Mesendoderm (in vitro differentiated cells): ENCODE measurements around the gene PRSS3.

Experiments
- DNase-seq: peaks from one replicate; pipeline ENCODE4 v3.0.0; 2013
- H2AK5ac ChIP-seq: 2 replicates; pipeline ENCODE4 v1.6.1; 2013; ENCODE audit warnings: low read length, inconsistent platforms
- H2BK120ac ChIP-seq: 2 replicates; pipeline ENCODE4 v1.6.1; 2013; ENCODE audit warnings: low read depth, mild to moderate bottlenecking, low read length, moderate library complexity, mixed read lengths
- H2BK15ac ChIP-seq: replicated peaks from 2 replicates; pipeline ENCODE4 v1.6.1; 2013; ENCODE audit warnings: low read depth, mild to moderate bottlenecking, moderate library complexity
- H2BK5ac ChIP-seq: 2 replicates; pipeline ENCODE4 v1.6.1; 2013; ENCODE audit warnings: low read length, inconsistent platforms
- H3K18ac ChIP-seq: 2 replicates; pipeline ENCODE4 v1.6.1; 2013; ENCODE audit warnings: mild to moderate bottlenecking, low read length, mixed read lengths
- H3K23ac ChIP-seq: one replicate; pipeline ENCODE4 v1.6.1; 2013; ENCODE audit warnings: low read length
- H3K27ac ChIP-seq: 2 replicates; pipeline ENCODE4 v1.5.1; 2013; ENCODE audit warnings: low read depth, mild to moderate bottlenecking, inconsistent platforms, low read length, moderate library complexity
- H3K27me3 ChIP-seq: 2 replicates; pipeline ENCODE4 v1.6.1; 2013; ENCODE audit warnings: low read length, control low read depth, mild to moderate bottlenecking, inconsistent platforms; ENCODE audit not compliant: insufficient read depth, poor library complexity
- H3K36me3 ChIP-seq: 2 replicates; pipeline ENCODE4 v1.6.1; 2013; ENCODE audit warnings: low read length, inconsistent platforms; ENCODE audit not compliant: control insufficient read depth, insufficient read depth
- H3K4ac ChIP-seq: one replicate; pipeline ENCODE4 v1.6.1; 2013; ENCODE audit warnings: low read depth, mild to moderate bottlenecking, low read length, moderate library complexity
- H3K4me1 ChIP-seq: 2 replicates; pipeline ENCODE4 v1.6.1; 2013; ENCODE audit warnings: low read depth, low read length, inconsistent platforms; ENCODE audit not compliant: control insufficient read depth
- H3K4me2 ChIP-seq: 2 replicates; pipeline ENCODE4 v1.6.1; 2013; ENCODE audit warnings: low read length
- H3K4me3 ChIP-seq: 2 replicates; pipeline ENCODE4 v1.5.1; 2013; ENCODE audit warnings: mild to moderate bottlenecking, low read length
- H3K56ac ChIP-seq: one replicate; pipeline ENCODE4 v1.6.1; 2013; ENCODE audit warnings: low read length
- H3K79me1 ChIP-seq: 2 replicates; pipeline ENCODE4 v1.6.1; 2013; ENCODE audit warnings: low read length, inconsistent platforms
- H3K79me2 ChIP-seq: 2 replicates; pipeline ENCODE4 v1.6.1; 2013; ENCODE audit warnings: mild to moderate bottlenecking, low read length; ENCODE audit not compliant: control insufficient read depth, insufficient read depth
- H3K9ac ChIP-seq: 2 replicates; pipeline ENCODE4 v1.6.1; 2013; ENCODE audit warnings: low read length, inconsistent platforms
- H4K5ac ChIP-seq: one replicate; pipeline ENCODE4 v1.6.1; 2013; ENCODE audit warnings: low read length
- H4K8ac ChIP-seq: one replicate; pipeline ENCODE4 v1.6.1; 2013; ENCODE audit warnings: low read depth, mild to moderate bottlenecking, control low read depth, low read length, moderate library complexity
- WGBS: extraction: QIAGEN DNeasy Blood & Tissue Kit; methylation state at CpG from one replicate; pipeline ENCODE4 v1.1.7; 2013; ENCODE audit warnings: low lambda C conversion rate, missing lambda C conversion rate; ENCODE audit not compliant: insufficient coverage; ENCODE audit errors: extremely low coverage; 5-methylcytosine and 5-hydroxymethylcytosine counted together

The PRSS3 gene

GRCh38 chr9:33816327-33817252 is 21.2 kb downstream of the PRSS3 start, which contains the start of gene UBE2R2:
Gene UBE2R2, plus strand, starts transcription at chr9:33817160. Its CDS starts 598 bp downstream, at chr9:33817758.
- peak within 1 kb of the TSS; percentile 100 for H3K18ac ChIP-seq
- no CpG with 5 or more reads among the region's 66 CpGs for WGBS
- peaks cover 1% of the 10 kb centered on the region for H3K79me1 ChIP-seq

DNA sequence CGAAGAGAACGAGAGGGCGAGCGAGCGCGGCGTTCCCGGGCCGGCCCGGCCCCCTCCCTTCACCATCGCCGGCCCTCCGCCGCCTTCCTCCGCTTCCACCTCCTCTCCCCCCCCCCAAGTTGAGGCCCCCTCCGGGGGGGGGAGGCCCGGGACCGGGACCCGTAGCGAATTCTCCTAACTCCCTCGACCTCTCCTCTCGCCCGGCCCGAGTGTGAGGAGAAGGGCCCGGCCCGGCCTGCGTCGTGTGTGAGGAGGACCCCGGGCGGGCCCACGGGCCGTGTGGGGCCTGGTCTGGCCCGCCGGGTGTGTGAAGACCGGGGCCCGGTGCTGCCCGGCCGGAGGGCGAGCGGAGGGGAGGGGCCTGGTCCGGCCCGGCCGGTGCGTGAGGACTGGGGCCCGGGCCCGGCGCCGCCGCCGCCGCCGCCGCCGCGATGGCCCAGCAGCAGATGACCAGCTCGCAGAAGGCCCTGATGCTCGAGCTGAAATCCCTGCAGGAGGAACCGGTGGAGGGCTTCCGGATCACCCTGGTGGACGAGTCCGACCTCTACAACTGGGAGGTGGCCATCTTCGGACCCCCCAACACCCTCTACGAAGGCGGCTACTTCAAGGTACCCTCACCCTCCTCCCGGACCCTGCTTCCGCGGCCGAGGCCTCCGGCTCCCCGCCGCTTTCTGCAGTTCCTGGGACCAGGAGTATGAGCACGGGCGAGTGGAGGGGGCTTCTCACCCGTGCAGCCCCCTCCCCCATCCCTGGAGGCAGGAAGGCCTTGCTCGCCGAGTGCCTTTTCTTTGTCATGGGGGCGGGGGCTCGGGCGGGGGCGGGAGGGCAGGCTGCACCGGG is 22.2 kb downstream of the PRSS3 start:
- DNase-seq, result peak; percentile 94

More at GRCh38 chr9:33816327-33817252, 21.2 kb downstream of the PRSS3 start, which contains the start of gene UBE2R2:
- Histone ChIP-seq H3K56ac (peak within 1 kb of the TSS; percentile 97), H3K36me3 (no peaks in the 10 kb centered on the region), H3K4ac (peak within 1 kb of the TSS; percentile 100), H4K8ac (peak within 1 kb of the TSS; percentile 100), H2AK5ac (peak within 1 kb of the TSS; percentile 43), H2BK15ac (peak within 1 kb of the TSS; percentile 28), H3K4me1 (peaks cover 3% of the 10 kb centered on the region), H3K27ac (peak within 1 kb of the TSS; percentile 100), H4K5ac (no peak within 1 kb of the TSS), H2BK120ac (peak within 1 kb of the TSS; percentile 100), H3K4me2 (peak within 1 kb of the TSS; percentile 93), H3K9ac (peak within 1 kb of the TSS; percentile 98), H3K23ac (peak within 1 kb of the TSS; percentile 94), H3K4me3 (peak within 1 kb of the TSS; percentile 86), H3K27me3 (no peaks in the 10 kb centered on the region), H3K79me2 (peaks cover 35% of the 10 kb centered on the region), H2BK5ac (peak within 1 kb of the TSS; percentile 85)
- peak; percentile 91 for DNase-seq

DNA sequence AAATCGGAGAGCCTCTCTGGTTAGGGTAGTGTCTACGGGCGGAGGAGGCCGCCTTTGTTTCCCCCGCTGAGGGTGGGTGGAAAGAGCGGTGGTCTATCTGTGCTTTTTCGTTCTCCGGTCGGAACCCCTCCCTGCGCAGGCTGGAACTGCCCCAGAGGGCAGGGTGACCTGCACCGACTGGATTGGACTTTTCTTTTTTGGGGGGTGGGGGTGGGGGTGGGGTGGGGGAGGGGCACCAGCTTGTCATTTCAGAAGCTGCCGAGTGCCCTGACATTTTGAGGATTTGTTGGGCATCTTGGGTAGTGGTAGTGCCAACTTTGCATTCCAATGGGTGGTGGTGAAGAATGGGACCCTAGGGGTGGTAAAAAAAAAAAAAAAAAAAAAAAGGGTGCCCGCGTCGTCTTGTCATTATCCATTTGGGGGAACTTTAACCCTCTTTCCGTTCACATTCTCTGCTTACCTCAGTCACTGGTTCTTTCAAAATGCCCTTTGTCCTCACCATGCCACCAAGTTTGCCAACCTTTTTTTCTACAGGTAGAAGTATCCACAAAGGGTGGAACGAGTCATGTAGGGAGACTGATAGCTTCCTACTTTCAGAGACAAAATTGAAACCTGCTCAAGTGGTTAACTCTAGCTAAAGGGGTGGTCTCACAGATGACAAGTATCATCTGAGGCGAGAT is 22.9 kb downstream of the PRSS3 start:
- Histone ChIP-seq H3K18ac (peak overlapping the region; percentile 100), H3K4me1 (peaks cover 3% of the 10 kb centered on the region), H3K4ac (peak overlapping the region; percentile 100), H2BK5ac (no peak overlapping the region), H2BK120ac (peak overlapping the region; percentile 100), H3K4me3 (peak overlapping the region; percentile 86), H3K56ac (peak overlapping the region; percentile 97), H3K27me3 (no peaks in the 10 kb centered on the region), H3K36me3 (no peaks in the 10 kb centered on the region), H3K27ac (peak overlapping the region; percentile 100), H4K8ac (no peak overlapping the region), H2AK5ac (no peak overlapping the region), H3K79me2 (peaks cover 48% of the 10 kb centered on the region), H3K23ac (no peak overlapping the region), H3K4me2 (peak overlapping the region; percentile 98), H2BK15ac (no peak overlapping the region), H3K9ac (peak overlapping the region; percentile 98), H4K5ac (no peak overlapping the region), H3K79me1 (peaks cover 1% of the 10 kb centered on the region)
- peak; percentile 19 for DNase-seq
- WGBS, result no CpG with 5 or more reads among the region's 18 CpGs

More for the DNA sequence above, 22.2 kb downstream of the PRSS3 start:
- peak overlapping the region; percentile 100 for H2BK120ac ChIP-seq
- H4K8ac ChIP-seq, result peak overlapping the region; percentile 100
- peak overlapping the region; percentile 94 for H3K23ac ChIP-seq
- peak overlapping the region; percentile 100 for H3K27ac ChIP-seq
- no peaks in the 10 kb centered on the region for H3K27me3 ChIP-seq
- H3K79me1 ChIP-seq, result peaks cover 1% of the 10 kb centered on the region
- no peak overlapping the region for H4K5ac ChIP-seq
- no peak overlapping the region for H3K4me2 ChIP-seq
- H3K18ac ChIP-seq, result peak overlapping the region; percentile 100
- H3K36me3 ChIP-seq, result no peaks in the 10 kb centered on the region
- WGBS, result no CpG with 5 or more reads among the region's 81 CpGs
- H3K4me3 ChIP-seq, result peak overlapping the region; percentile 86
- peak overlapping the region; percentile 28 for H2BK15ac ChIP-seq
- peak overlapping the region; percentile 98 for H3K9ac ChIP-seq
- peak overlapping the region; percentile 100 for H3K4ac ChIP-seq
- H2BK5ac ChIP-seq, result peak overlapping the region; percentile 85
- no peak overlapping the region for H2AK5ac ChIP-seq
- peaks cover 42% of the 10 kb centered on the region for H3K79me2 ChIP-seq
- H3K4me1 ChIP-seq, result peaks cover 3% of the 10 kb centered on the region
- H3K56ac ChIP-seq, result peak overlapping the region; percentile 97

DNA sequence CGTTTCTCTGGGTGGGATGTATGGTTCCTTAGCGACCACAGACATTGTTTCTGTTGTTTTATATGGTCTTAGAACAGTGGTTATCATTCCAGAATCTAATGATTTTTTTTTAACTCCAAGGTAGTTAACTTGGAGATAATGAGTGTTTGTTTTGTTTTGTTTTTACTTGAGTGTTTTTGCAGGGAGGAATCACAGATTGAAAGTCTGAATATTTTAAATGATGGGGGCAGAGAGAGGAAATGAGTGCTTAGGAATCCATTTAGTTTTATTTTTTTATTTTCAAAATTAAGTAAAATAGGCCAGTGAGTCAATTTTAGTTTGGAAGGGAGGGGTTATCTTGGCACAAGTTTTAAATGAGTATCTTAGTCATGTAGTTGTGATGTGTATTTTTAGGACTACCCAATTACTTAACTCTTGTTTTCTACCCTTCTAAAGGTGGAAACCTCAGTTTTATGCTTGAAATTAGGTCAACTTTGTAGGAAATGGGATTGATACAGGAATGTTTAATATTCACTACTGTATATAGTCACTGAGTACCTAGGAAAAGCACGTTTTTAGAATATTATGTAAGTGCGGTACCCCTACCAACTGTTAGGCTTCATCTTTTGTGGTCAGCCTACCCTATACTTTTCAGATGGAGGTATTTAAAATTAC is 23.6 kb downstream of the PRSS3 start:
- H3K23ac ChIP-seq, result no peak overlapping the region
- no peak overlapping the region for H3K27ac ChIP-seq
- H4K8ac ChIP-seq, result no peak overlapping the region
- H2BK120ac ChIP-seq, result no peak overlapping the region
- no peaks in the 10 kb centered on the region for H3K27me3 ChIP-seq
- H2BK15ac ChIP-seq, result no peak overlapping the region
- no peak overlapping the region for H2BK5ac ChIP-seq
- no peaks in the 10 kb centered on the region for H3K36me3 ChIP-seq
- H3K18ac ChIP-seq, result no peak overlapping the region
- no peak overlapping the region for H2AK5ac ChIP-seq
- peak overlapping the region; percentile 98 for H3K4me2 ChIP-seq
- peak overlapping the region; percentile 98 for H3K9ac ChIP-seq
- peak overlapping the region; percentile 86 for H3K4me3 ChIP-seq
- H4K5ac ChIP-seq, result no peak overlapping the region
- H3K79me2 ChIP-seq, result peaks cover 53% of the 10 kb centered on the region
- WGBS, result no CpG with 5 or more reads among the region's 4 CpGs
- peak overlapping the region; percentile 97 for H3K56ac ChIP-seq
- no peak overlapping the region for H3K4ac ChIP-seq
- no peak for DNase-seq
- H3K79me1 ChIP-seq, result peaks cover 1% of the 10 kb centered on the region
- H3K4me1 ChIP-seq, result peaks cover 3% of the 10 kb centered on the region

GRCh38 chr9:33820231-33820745 is 24.9 kb downstream of the PRSS3 start:
- H3K4me2 ChIP-seq, result no peak overlapping the region
- H2BK15ac ChIP-seq, result no peak overlapping the region
- no peaks in the 10 kb centered on the region for H3K36me3 ChIP-seq
- H3K18ac ChIP-seq, result no peak overlapping the region
- no peaks in the 10 kb centered on the region for H3K27me3 ChIP-seq
- no peak overlapping the region for H3K56ac ChIP-seq
- peaks cover 61% of the 10 kb centered on the region for H3K79me2 ChIP-seq
- H3K79me1 ChIP-seq, result peaks cover 1% of the 10 kb centered on the region
- H2BK5ac ChIP-seq, result no peak overlapping the region
- H3K4ac ChIP-seq, result no peak overlapping the region
- H4K8ac ChIP-seq, result no peak overlapping the region
- H2AK5ac ChIP-seq, result no peak overlapping the region
- H3K4me3 ChIP-seq, result no peak overlapping the region
- WGBS, result no CpG with 5 or more reads among the region's 4 CpGs
- H3K27ac ChIP-seq, result no peak overlapping the region
- no peak for DNase-seq
- H3K9ac ChIP-seq, result no peak overlapping the region
- no peak overlapping the region for H2BK120ac ChIP-seq
- no peak overlapping the region for H4K5ac ChIP-seq
- no peak overlapping the region for H3K23ac ChIP-seq
- peaks cover 3% of the 10 kb centered on the region for H3K4me1 ChIP-seq
